ENCODE results near the gene BLACAT1.

- TF ChIP-seq CTCF (IDR thresholded peaks at IDR 0.05; ENCODE audit: low read depth, low read length), result no peak
- TF ChIP-seq EZH2phosphoT487 (IDR thresholded peaks at IDR 0.05; ENCODE audit: low read depth), result no peak
Observed at GRCh38 chr1:205499789-205500188, 43.9 kb upstream of the BLACAT1 start.

Measured in OCI-LY3 (cell line).